GM21423 (cell line): ENCODE data around the gene MILR1.
"Not testable (repeated sequence)": the region's sequence is repeated elsewhere in the genome, so short reads cannot be mapped to it uniquely, and the experiment has no call there.

ENCODE experiments used
- ATAC-seq: cut with Tn5 transposase; IDR thresholded peaks from one replicate; pipeline ENCODE4 v1.9.1; 2021; ENCODE audit warnings: mild to moderate bottlenecking, moderate library complexity; ENCODE audit not compliant: unreplicated experiment

Gene MILR1

GRCh38 chr17:64448665-64449512 lies at the start of gene MILR1:
Gene MILR1 (plus strand): TSS chr17:64449115. CDS start chr17:64449169, 54 bp downstream.
- peak; percentile 67 for ATAC-seq

- no peak for ATAC-seq
These were observed 49.2 kb upstream of the MILR1 start for GRCh38 chr17:64399767-64400156.

DNA sequence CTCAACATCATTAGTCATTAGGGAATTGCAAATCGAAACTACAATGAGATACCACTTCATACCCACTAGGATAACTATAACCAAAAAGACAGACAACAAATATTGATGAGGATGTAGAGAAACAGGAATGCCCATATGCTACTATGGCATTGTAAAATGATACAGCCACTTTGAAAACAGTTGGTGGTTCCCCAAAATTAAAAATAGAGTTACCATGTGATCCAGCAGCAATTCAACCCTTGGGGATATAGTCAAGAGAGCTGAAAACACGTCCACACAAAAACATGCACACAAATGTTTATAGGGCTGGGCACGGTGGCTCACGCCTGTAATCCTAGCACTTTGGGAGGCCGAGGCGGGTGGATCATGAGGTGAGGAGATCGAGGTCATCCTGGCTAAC lies 48.3 kb upstream of the MILR1 start:
- ATAC-seq, result no peak

DNA sequence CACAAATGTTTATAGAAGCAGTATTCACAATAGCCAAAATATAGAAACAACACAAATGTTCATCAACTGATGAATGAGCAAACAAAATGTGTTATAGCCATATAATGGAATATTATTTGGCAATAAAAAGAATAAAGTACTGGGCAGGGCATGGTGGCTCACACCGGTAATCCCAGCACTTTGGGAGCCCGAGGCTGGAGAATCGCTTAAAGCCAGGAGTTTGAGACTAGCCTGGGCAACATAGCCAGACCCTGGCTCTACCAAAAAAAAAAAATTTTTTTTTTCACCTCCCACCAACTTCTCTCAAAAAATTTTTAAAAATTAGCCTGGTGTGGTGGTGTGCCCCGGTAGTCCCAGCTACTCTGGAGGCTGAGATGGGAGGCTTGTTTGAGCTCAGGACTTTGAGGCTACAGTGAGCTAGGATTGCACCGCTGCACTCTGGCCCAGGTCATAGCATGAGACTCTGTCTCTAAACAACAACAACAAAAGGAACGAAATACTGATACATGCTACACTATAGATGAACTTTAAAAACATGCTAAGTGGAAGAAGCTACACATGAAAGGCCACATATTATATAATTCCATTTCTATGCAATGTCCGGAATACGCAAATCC lies 47.6 kb upstream of the MILR1 start:
- no peak for ATAC-seq

DNA sequence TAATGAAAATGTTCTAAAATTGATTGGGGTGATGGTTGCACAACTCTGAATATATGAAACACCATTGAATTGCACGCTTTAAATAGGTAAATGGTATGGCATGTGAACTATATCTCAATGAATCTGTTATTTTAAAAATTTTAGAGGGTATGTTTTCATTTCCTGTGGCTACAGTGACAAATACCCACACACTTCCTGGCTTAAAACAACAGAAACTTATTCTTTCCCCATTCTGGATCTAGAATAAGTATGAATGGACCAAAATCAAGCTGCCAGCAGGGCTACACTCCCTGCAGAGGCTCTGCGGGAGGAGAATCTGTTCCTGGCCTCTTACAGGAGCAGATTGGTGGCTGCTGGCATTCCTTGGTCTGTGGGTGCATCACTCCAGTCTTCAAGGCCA lies 47.0 kb upstream of the MILR1 start:
- no peak for ATAC-seq

DNA sequence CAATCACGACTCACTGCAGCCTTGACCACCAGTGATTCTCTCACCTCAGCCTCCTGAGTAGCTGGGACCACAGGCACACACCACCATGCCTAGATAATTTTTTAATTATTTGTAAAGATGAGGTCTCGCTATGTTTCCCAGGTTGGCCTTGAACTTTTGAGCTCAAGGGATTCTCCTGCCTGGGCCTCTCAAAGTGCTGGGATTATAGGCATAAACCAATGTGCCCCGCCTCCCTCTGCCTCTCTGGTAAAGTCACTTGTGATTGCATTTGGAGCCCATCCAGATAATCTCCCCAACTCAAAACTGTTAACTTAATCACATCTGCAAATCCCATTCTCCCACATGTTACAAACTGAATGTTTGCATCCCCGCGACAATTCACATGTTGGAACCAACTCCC lies 46.4 kb upstream of the MILR1 start:
- no peak for ATAC-seq

DNA sequence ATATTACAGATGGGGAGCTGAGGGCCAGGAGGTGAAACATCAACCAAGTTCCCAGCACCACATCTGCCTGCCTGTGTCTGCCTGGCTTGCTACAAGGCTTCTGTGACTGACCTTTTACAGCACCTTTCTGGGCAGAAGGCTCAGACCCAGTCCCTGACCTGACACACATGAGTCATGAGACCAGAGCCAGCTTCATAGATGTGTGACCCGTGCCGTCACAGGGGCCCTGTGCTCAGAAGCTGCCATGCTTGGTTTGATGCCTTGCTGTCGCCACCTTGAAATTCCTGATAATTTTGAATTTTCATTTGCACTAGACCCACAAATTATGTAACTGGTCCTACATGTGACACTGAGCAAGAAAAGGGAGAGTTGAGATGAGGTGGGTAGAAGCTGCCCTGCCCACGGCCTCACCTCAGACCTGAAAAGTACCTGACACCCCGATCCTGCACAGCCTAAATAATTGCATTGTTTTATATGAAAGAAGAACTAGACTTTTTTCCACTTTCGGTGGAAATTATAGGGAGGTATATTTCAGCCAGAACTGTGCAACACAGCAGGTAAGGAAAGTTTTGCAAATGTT lies 44.9 kb upstream of the MILR1 start:
- ATAC-seq, result no peak

DNA sequence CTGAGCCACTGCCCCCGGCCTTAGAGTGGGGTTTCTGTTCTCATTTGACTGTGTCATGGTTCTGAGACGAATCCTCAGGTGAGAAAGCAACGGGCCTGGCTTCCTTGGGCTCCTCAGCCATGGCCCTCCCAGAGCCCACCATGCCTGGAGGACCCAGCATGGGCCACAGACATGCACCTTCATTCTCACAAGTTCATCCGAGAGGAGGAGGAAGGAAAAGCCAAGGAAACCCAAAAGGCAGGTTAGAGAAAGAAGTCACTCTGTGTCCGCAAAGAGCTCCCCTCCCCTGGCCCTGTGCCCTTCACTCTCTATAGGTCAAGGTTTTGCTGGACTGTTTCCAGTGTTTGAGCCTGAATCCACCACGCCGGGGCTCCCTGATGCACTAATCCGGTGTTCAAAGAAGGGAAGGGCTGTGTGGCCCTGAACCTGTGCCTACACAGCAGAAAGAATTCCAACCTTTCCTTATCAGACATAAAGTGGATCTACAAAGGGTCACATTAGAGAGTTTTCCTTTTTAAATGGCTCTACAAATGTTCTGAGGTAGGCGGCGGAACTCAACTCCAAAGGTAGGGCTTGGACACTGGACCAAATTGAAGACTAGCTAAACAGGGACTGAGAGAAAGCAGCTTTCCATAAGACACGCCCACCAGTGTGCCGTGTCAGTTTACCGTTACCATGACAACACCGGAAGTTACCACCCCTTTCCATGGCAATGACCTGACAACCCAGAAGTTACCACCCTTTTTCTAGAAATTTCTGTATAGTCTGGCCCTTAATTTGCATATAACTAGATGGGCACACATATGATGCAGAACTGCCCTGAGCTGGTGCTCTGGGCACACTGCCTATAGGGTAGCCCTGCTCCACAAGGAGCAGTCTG lies 42.4 kb upstream of the MILR1 start:
- no peak for ATAC-seq

- no peak for ATAC-seq
These were observed 38.0 kb upstream of the MILR1 start for GRCh38 chr17:64410750-64411490.

DNA sequence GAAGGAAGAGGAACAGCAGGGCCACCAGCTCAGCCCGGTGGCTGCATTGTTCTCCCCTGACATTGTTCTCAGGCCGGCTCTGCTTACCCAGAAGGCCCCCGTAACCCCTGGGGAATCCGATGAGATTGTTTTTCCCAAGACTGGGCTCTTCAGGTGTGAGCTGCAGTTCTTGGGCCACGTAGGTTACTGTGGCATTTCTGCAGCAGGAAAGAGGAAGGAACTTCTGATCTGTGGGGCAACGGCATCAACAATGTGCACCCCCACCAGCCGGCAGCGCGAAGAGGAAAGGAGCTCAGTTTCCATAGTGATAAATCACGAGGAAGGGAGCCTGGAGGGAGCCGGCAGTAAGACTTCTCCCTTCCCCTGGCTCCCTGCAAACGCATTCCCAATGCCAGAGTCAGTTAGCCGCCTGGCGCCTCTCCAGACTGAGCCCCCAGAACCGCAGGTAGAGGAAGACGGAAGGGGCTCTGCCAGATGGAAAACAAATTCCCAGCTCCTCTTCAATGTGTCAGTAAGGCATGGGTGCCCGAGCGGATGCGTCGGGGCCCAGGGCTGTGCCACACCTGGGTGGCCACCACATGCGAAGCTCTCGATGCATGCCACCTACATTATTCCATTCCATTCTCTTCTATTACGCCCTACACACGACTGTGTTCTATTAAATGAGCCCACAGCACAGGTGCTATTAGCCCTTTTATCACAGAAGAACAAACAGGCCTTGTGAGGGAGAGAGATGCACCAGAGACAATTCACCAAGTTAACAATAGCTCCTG lies 36.7 kb upstream of the MILR1 start:
- ATAC-seq, result no peak

- no peak for ATAC-seq
These were observed 36.0 kb upstream of the MILR1 start for GRCh38 chr17:64412944-64413381.

DNA sequence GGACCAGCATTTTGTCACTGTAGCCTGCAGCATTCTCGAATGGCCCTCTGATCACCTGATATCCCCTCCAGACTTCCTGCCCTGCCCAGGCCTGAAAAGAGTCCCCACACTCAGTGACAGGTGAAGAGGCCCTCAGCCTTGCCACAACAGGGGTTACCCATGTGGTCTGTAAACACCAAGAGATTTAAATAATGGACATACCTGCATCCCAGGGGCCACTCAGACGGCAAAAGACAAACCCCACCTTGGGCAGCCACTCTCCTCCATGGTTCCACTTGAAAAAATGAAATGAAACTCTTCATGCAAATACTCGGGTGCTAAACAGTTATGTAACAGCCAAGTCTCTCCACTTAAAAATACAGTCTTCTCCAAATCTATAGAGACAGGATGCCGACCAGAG lies 35.4 kb upstream of the MILR1 start:
- ATAC-seq, result peak; percentile 70

DNA sequence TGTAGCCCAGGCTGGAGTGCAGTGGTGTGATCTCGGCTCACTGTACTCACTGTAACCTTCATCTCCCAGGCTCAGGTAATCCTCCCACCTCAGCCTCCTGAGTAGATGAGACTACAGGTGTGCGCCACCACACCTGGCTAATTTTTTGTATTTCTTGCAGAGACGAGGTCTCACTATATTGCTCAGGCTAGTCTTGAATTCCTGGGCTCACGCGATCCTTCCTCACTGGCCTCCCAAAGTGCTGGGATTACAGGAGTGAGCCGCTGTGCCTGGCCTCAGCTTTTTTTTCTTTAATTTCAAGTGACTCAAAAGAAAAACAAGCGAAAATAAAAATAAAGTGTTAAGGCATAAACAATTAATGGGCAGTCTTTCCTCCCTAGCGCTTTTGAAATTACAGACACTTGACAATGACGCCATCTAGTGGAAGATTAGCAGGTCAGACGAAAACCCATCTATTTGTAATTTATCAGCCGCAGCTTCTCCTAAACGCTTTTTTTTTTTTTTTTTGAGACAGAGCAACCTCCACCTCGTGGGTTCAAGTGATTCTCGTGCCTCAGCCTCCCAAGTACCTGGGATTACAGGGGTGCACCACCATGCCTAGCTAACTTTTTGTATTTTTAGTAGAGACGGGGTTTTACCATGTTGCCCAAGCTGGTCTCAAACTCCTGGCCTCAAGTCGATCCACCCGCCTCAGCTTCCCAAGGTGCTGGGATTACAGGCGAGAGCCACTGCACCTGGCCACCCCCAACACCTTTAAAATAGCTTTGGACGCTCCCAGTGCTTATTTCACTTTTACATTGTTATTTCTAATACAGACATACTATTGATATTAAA lies 30.2 kb upstream of the MILR1 start:
- no peak for ATAC-seq

DNA sequence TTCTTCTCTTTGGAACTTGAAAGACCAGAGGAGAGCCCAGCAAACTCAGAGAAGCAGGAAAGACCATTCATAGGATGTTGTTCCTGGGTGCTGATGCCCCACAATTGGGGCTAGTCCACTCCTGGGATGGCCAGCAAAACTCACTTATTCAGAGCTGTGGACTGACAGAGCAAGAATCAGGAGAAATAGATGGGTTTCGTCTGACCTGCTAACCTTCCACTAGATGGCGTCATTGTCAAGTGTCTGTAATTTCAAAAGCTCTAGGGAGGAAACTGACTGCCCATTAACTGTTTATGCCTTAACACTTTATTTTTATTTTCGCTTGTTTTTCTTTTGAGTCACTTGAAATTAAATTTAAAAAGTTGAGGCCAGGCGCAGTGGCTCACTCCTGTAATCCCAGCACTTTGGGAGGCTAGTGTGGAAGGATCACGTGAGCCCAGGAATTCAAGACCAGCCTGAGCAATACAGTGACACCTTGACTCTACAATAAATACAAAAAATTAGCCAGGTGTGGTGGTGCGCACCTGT lies 28.7 kb upstream of the MILR1 start:
- ATAC-seq, result peak; percentile 53

GRCh38 chr17:64422121-64422520 lies 26.8 kb upstream of the MILR1 start:
- not testable (repeated sequence) for ATAC-seq

GRCh38 chr17:64423881-64424280 lies 25.0 kb upstream of the MILR1 start:
- no peak for ATAC-seq

- ATAC-seq, result no peak
These were observed 24.5 kb upstream of the MILR1 start for GRCh38 chr17:64424324-64424849.

GRCh38 chr17:64425191-64425590 lies 23.7 kb upstream of the MILR1 start:
- ATAC-seq, result no peak
